HG03108 (cell line): ENCODE data around the gene MISP.
"Not testable (repeated sequence)": the region's sequence is repeated elsewhere in the genome, so short reads cannot be mapped to it uniquely, and the experiment has no call there.

ENCODE experiments used
- ATAC-seq: cut with Tn5 transposase; IDR thresholded peaks from one replicate; pipeline ENCODE4 v1.9.1; 2021; ENCODE audit warnings: moderate library complexity; ENCODE audit not compliant: unreplicated experiment

The MISP gene

DNA sequence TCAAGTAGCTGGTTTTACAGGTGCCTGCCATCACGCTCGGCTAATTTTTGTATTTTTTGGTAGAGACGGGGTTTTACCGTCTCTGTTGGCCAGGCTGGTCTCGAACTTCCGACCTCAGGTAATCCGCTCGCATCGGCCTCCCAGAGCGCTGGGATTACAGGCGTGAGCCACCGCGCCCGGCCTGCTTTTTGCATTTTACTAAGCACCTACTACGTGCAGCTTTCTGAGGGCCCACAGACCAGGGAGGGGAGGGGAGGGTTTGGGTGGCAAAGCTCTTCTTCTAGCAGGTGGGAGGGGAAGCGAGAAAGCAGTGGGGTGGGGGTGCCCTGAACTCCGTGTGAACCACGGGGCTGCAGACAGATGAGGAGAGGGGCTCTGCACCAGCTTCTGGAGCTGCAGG is 27.2 kb upstream of the MISP start:
- ATAC-seq = no peak

- no peak for ATAC-seq
These were observed 25.3 kb upstream of the MISP start for GRCh38 chr19:725461-726089.

DNA sequence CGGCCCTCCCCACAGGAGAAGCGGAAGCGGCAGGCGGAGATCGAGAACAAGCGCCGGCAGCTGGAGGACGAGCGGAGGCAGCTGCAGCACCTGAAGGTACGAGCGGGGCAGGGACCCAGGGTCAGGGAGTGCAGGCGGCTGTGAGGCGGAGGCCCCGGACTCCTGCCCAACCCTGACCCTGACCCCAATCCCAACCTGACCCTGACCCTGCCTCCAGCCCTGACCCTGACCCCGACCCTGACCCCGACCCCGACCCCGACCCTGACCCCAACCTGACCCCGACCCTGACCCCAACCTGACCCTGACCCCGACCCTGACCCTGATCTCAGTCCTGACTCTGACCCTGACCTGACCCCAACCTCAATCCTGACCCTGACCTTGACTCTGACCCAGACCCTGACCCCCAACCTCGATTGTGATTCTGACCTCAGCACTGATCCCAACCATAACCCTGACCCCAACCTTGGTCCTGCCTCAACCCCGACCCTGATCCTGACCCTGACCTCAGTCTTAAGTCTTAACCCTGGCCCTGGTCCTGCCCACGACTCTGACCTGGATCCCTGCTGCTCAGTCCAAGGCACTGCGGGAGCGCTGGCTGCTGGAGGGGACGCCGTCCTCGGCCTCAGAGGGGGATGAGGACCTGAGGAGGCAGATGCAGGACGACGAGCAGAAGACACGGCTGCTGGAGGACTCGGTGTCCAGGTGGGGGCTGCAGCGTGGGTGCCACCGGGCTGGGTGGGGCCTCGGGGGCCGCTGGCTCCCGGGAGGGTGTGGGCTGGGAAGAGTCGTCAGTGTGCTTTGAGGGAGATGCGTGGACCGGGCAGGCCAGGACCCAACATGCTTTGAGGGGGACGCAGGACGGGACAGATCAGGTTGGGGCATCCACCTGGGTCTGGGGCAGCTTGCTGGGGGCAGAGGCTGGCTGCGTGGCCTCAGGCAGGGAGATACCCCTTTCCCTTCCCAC is 23.6 kb upstream of the MISP start:
- no peak for ATAC-seq

- ATAC-seq = no peak
These were observed 22.9 kb upstream of the MISP start for GRCh38 chr19:728011-728410.

GRCh38 chr19:729564-729963 is 21.3 kb upstream of the MISP start:
- not testable (repeated sequence) for ATAC-seq

- ATAC-seq = no peak
These were observed 20.8 kb upstream of the MISP start for GRCh38 chr19:729965-730668.

- ATAC-seq = no peak
These were observed 19.9 kb upstream of the MISP start for GRCh38 chr19:731000-731399.

- no peak for ATAC-seq
These were observed 18.5 kb upstream of the MISP start for GRCh38 chr19:732148-733069.

DNA sequence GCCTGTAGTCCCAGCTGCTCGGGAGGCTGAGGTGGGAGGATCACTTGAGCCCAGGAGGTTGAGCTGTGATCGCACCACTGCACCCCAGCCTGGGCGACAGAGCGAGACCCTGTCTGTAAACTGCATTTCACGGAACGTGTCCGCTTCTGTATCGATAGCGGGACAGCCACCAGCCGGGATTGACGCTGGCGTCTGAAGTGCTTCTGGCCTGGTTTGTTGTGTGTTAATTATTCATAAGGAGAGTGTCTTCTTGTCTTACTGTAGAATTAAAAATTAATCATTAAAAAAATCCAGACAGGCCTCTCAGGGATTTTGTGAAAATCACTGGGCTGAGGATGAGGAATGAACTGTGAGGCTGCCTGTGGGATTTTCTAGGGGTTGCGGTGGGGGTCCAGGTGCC is 16.2 kb upstream of the MISP start:
- ATAC-seq = no peak

- no peak for ATAC-seq
These were observed 14.8 kb upstream of the MISP start for GRCh38 chr19:736125-736524.

DNA sequence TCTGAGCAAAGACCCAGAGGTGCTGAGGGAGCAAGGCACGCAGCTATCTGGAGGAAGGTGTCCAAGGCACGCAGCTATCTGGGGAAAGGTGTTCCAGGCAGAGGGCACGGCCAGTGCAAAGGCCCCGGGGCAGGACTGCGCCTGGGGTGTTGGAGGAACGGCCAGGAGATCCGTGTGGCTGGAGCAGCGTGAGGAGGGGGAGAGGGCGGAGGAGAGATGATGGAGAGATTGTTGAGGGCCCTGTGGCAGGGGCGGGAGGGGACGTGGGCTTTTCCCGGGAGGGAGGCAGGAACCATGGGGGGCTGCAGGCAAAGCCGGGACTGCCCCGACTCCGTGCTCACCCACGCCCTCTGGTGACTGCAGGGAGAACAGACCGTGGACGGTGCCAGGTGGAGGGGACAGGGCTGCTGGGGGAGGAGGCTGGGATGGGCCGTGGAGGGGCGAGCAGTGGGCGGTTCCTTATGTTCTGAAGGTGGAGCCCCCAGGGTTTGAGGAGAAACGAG is 13.3 kb upstream of the MISP start:
- ATAC-seq = no peak

DNA sequence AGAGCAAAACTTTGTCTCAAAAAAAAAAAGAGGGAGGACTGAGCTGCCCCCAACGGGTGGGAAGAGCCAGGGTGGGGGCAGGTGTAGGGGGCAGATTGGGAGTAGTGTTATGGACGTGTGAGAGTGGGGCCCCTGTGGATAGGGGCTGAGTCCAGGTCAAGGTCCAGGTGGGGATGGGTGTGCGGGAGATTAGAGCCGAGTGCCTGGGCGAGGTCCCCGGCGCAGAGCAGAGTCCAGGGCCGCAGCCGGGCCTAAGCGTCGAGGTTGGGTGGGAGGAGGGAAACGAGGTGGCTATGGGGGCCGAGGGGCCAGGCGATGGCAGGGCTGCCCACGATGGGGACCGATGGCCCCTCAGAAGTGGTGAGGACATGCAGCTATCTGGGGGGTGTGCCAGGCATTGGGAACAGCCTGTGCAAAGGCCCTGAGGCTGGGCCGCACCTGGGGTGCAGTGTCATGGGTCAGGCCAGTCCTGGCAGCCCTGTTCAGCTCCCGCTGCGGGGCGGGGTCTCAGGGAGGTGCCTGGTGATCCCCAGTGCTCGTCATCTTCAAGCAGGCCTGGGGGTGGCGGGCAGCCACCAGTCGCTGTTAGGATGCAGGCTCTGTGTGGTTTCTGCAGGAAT is 12.3 kb upstream of the MISP start:
- no peak for ATAC-seq

GRCh38 chr19:739998-740715 is 10.8 kb upstream of the MISP start:
- no peak for ATAC-seq

GRCh38 chr19:740816-741505 is 10.0 kb upstream of the MISP start:
- not testable (repeated sequence) for ATAC-seq

- ATAC-seq = no peak
These were observed 9.3 kb upstream of the MISP start for GRCh38 chr19:741506-742131.

- no peak for ATAC-seq
These were observed 8.3 kb upstream of the MISP start for GRCh38 chr19:742540-743075.

GRCh38 chr19:743168-743687 is 7.7 kb upstream of the MISP start:
- ATAC-seq = no peak

GRCh38 chr19:745138-745537 is 5.8 kb upstream of the MISP start:
- ATAC-seq = not testable (repeated sequence)
